WTC11 (cell line): ENCODE data around the gene ZNF764.

Experiments used
- FOXJ3 ChIP-seq: sonication (generic); formaldehyde crosslinking; IDR thresholded peaks from 2 replicates; pipeline ENCODE4 v1.9.0; 2021; ENCODE audit warnings: missing genetic modification reagents, mild to moderate bottlenecking, borderline replicate concordance
- IRF2 ChIP-seq: sonication (generic); formaldehyde crosslinking; IDR thresholded peaks from 2 replicates; pipeline ENCODE4 v1.8.0; 2022; ENCODE audit warnings: low read depth, missing genetic modification reagents, borderline replicate concordance
- MAX ChIP-seq: sonication (generic); formaldehyde crosslinking; IDR thresholded peaks from 2 replicates; pipeline ENCODE4 v1.8.0; 2022; ENCODE audit warnings: mild to moderate bottlenecking, missing genetic modification reagents
- NR1H2 ChIP-seq: sonication (generic); formaldehyde crosslinking; IDR thresholded peaks from 2 replicates; pipeline ENCODE4 v1.9.0; 2021; ENCODE audit warnings: mild to moderate bottlenecking, moderate library complexity, missing genetic modification reagents
- RELA ChIP-seq: sonication (generic); formaldehyde crosslinking; IDR thresholded peaks from 2 replicates; pipeline ENCODE4 v1.8.1; 2022; ENCODE audit warnings: missing genetic modification reagents, mild to moderate bottlenecking, borderline replicate concordance
- STAT6 ChIP-seq: sonication (generic); formaldehyde crosslinking; conservative IDR thresholded peaks from 2 replicates; pipeline ENCODE4 v1.8.1; 2023; ENCODE audit warnings: mild to moderate bottlenecking, low read depth, missing genetic modification reagents, moderate library complexity
- TCF7 ChIP-seq: sonication (generic); formaldehyde crosslinking; IDR thresholded peaks from 2 replicates; pipeline ENCODE4 v1.8.0; 2022; ENCODE audit warnings: mild to moderate bottlenecking, low read depth, missing genetic modification reagents, moderate library complexity
- USF2 ChIP-seq: sonication (generic); formaldehyde crosslinking; IDR thresholded peaks from 2 replicates; pipeline ENCODE4 v1.8.1; 2023; ENCODE audit warnings: mild to moderate bottlenecking, missing genetic modification reagents, moderate library complexity
- TF ChIP-seq, protein P1 (sequence below): fragments of 200-600 bp; IDR thresholded peaks from 2 replicates; pipeline ENCODE4 v1.8.0; 2022; ENCODE audit warnings: antibody characterized with exemption

GRCh38 chr16:30518552-30518951, 39.6 kb downstream of the ZNF764 start:
- TF ChIP-seq RELA (no peak), FOXJ3 (CRISPR knock-in tag) (no peak), USF2 (CRISPR knock-in tag) (no peak), STAT6 (CRISPR knock-in tag) (no peak), IRF2 (CRISPR knock-in tag) (no peak), MAX (CRISPR knock-in tag) (no peak), TCF7 (no peak), NR1H2 (CRISPR knock-in tag) (no peak)
- TF ChIP-seq, protein P1, sequence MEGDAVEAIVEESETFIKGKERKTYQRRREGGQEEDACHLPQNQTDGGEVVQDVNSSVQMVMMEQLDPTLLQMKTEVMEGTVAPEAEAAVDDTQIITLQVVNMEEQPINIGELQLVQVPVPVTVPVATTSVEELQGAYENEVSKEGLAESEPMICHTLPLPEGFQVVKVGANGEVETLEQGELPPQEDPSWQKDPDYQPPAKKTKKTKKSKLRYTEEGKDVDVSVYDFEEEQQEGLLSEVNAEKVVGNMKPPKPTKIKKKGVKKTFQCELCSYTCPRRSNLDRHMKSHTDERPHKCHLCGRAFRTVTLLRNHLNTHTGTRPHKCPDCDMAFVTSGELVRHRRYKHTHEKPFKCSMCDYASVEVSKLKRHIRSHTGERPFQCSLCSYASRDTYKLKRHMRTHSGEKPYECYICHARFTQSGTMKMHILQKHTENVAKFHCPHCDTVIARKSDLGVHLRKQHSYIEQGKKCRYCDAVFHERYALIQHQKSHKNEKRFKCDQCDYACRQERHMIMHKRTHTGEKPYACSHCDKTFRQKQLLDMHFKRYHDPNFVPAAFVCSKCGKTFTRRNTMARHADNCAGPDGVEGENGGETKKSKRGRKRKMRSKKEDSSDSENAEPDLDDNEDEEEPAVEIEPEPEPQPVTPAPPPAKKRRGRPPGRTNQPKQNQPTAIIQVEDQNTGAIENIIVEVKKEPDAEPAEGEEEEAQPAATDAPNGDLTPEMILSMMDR: no peak
